Measurements from ENCODE around the gene RRH. TPM values are rescaled to one million over a fixed set of nuclear protein-coding genes. Genes with fewer than 3 reads are reported as not detected.

The RRH gene
- polyA plus RNA-seq, 3 donors, result not detected

- Histone ChIP-seq H3K9me3 (replicated peaks in 1 of 2; ENCODE audit: control insufficient read depth in 1 of 2, insufficient read depth in 1 of 2, low read length in 2 of 2) (no peaks in the 10 kb centered on the region), H3K9ac (ENCODE audit: insufficient read depth, low read length, poor library complexity, severe bottlenecking) (no peak overlapping the region), H3K27ac (ENCODE audit: low read depth in 1 of 2, low read length in 2 of 2) (no peak overlapping the region), H3K79me2 (ENCODE audit: insufficient read depth, low read length) (no peaks in the 10 kb centered on the region), H3K36me3 (replicated peaks in 1 of 2; ENCODE audit: control insufficient read depth in 1 of 2, insufficient read depth in 2 of 2, low read length in 2 of 2) (no peaks in the 10 kb centered on the region), H3K4me1 (ENCODE audit: control insufficient read depth in 1 of 2, insufficient read depth in 2 of 2, low read length in 2 of 2) (no peaks in the 10 kb centered on the region), H2AFZ (ENCODE audit: insufficient read depth, low read depth, low read length, poor library complexity, severe bottlenecking) (no peak overlapping the region), H3K4me2 (replicated peaks; ENCODE audit: extremely low read depth, low read length, poor library complexity, severe bottlenecking) (no peak overlapping the region), H3K4me3 (replicated peaks in 1 of 3; ENCODE audit: low read depth in 2 of 3, low read length in 3 of 3) (no peak overlapping the region), H4K20me1 (ENCODE audit: insufficient read depth, low read length) (no peaks in the 10 kb centered on the region), H3K27me3 (ENCODE audit: control insufficient read depth in 2 of 2, insufficient read depth in 2 of 2, low read length in 2 of 2) (no peaks in the 10 kb centered on the region)
- Mint-ChIP-seq H3K4me3 (no peak overlapping the region), H3K27ac (no peak overlapping the region), H3K9me3 (peaks cover 0 to 8% (median 0%) of the 10 kb centered on the region in 7 donors), H3K36me3 (no peaks in the 10 kb centered on the region), H3K4me1 (peaks cover 1% of the 10 kb centered on the region), H3K27me3 (ENCODE audit: low read depth in 3 of 3) (peaks cover 0 to 2% (median 1%) of the 10 kb centered on the region in 3 donors)
- TF ChIP-seq CTCF (IDR thresholded peaks at IDR 0.05), result no peak
- WGBS (ENCODE audit: insufficient coverage), result no CpG with 5 or more reads among the region's 1 CpG
- no peak for DNase-seq
- intact Hi-C loops (cut with micrococcal nuclease), result no loop called here
These were observed 40.9 kb upstream of the RRH start for GRCh38 chr4:109786846-109787245.

DNA sequence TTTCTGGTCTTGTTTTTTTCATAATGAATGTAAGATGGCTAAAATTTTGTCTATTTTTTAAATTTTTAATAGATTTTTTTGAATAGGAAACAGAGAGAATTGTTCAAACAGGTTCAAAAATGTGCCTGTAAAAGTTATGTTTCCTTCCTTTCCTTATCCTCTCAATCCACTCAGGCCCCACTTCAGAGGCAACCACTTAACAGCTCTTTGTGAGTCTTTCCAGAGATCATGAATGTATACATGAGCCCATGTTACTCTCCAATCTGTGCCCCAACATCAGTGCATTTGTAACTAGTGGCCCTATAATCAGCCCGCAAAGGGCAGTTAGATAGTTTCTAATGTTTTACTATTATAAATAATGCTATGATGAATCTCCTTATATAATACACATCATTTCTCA is 40.0 kb upstream of the RRH start:
- intact Hi-C loops (cut with micrococcal nuclease), result no loop called here
- no peak overlapping the region for H3K4me3 Mint-ChIP-seq
- Histone ChIP-seq H3K36me3 (replicated peaks in 1 of 2; ENCODE audit: control insufficient read depth in 1 of 2, insufficient read depth in 2 of 2, low read length in 2 of 2) (no peaks in the 10 kb centered on the region), H3K27me3 (ENCODE audit: control insufficient read depth in 2 of 2, insufficient read depth in 2 of 2, low read length in 2 of 2) (no peaks in the 10 kb centered on the region), H3K79me2 (ENCODE audit: insufficient read depth, low read length) (no peaks in the 10 kb centered on the region), H3K27ac (ENCODE audit: low read depth in 1 of 2, low read length in 2 of 2) (no peak overlapping the region), H3K9me3 (replicated peaks in 1 of 2; ENCODE audit: control insufficient read depth in 1 of 2, insufficient read depth in 1 of 2, low read length in 2 of 2) (no peaks in the 10 kb centered on the region), H4K20me1 (ENCODE audit: insufficient read depth, low read length) (no peaks in the 10 kb centered on the region), H3K9ac (ENCODE audit: insufficient read depth, low read length, poor library complexity, severe bottlenecking) (no peak overlapping the region), H3K4me1 (ENCODE audit: control insufficient read depth in 1 of 2, insufficient read depth in 2 of 2, low read length in 2 of 2) (no peaks in the 10 kb centered on the region), H3K4me3 (replicated peaks in 1 of 3; ENCODE audit: low read depth in 2 of 3, low read length in 3 of 3) (no peak overlapping the region), H3K4me2 (replicated peaks; ENCODE audit: extremely low read depth, low read length, poor library complexity, severe bottlenecking) (no peak overlapping the region), H2AFZ (ENCODE audit: insufficient read depth, low read depth, low read length, poor library complexity, severe bottlenecking) (no peak overlapping the region)
- peaks cover 0 to 8% (median 0%) of the 10 kb centered on the region in 7 donors for H3K9me3 Mint-ChIP-seq
- H3K27ac Mint-ChIP-seq, result no peak overlapping the region
- WGBS (ENCODE audit: insufficient coverage), result no CpG with 5 or more reads among the region's 1 CpG
- H3K27me3 Mint-ChIP-seq (ENCODE audit: low read depth in 3 of 3), result peaks cover 0 to 2% (median 1%) of the 10 kb centered on the region in 3 donors
- no peak for TF ChIP-seq CTCF (IDR thresholded peaks at IDR 0.05)
- H3K4me1 Mint-ChIP-seq, result peaks cover 1% of the 10 kb centered on the region
- H3K36me3 Mint-ChIP-seq, result no peaks in the 10 kb centered on the region
- DNase-seq, result no peak

Data from CD14-positive monocyte (primary cell).